Measurements from ENCODE around the gene NAPG. TPM values are rescaled to one million over a fixed set of nuclear protein-coding genes. Genes with fewer than 3 reads are reported as not detected.

Gene NAPG
- total RNA-seq = 10 to 100 TPM; 31.9 to 67.9 (median 52.1) TPM

DNA sequence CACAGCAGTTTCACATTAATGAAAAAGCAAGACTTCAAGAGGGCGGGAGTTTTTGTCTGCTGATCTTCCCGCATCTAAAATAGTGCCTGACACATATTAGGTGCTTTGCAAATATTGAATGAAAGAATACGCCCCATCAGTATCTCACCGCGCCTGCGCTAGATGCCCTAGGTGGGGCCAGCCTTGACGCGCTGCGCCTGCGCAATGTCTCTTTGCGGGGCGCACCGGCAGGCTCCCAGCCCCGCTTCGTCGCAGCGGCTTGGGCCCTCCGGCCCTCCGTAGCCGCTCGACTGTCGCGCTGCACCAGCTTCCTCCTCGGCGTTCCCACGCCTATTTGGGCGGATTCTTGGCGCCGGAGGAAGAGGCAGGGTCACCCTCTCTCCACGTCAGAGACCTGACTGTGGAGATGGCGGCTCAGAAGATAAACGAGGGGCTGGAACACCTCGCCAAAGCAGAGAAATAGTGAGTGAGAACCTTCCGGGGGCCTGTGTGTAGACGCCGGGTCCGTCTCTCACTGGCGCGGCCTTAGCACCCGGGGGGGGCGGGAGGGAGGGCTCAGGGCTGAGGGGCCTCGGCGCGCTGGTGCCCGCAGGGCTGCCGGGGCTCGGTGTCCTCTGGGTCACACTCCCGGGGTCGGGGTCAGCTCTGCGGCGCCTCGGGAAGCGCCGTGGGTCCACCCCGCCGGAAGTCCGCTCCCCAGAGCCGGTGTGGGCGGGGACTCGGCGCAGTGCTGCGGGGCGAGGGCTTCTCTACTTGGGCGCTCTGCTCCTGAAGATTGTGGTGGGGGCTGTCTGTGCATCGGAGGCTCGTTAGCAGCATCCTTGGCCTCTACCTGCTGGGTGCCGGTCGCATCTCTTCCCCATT, at the start of gene NAPG:
TSS of gene NAPG (plus strand) at position 331 of the 864 bp plus-strand sequence. CDS start at position 407, 76 bp downstream.
- peak within 1 kb of the TSS; percentile 88 to 91 for H3K27ac ChIP-seq
- in situ Hi-C loops (cut with MboI; ENCODE audit: low pct_unique_long_range_greater_than_20kb in 2 of 9, low sequenced_read_pairs in 9 of 9, unreplicated experiment in 9 of 9) = loop anchor here in 1 of 9 experiments (10.0 kb wide), 1 partner anchor 551 kb away; no protein-coding TSS in a partner anchor
- peaks cover 6 to 9% of the 10 kb centered on the region in 2 donors for H3K4me1 ChIP-seq (replicated peaks in 1 of 2)
- H3K4me3 ChIP-seq = peak within 1 kb of the TSS; percentile 69 to 89 (median 76)
- 0 to 20% (median 2%) methylated on average over 1 to 12 of the region's 68 CpGs; no CpG with 5 or more reads in 2 of the 10 experiments for WGBS, 10 experiments
- ATAC-seq (replicated peaks in 6 of 8) = peak; percentile 86 to 93 (median 90)

DNA sequence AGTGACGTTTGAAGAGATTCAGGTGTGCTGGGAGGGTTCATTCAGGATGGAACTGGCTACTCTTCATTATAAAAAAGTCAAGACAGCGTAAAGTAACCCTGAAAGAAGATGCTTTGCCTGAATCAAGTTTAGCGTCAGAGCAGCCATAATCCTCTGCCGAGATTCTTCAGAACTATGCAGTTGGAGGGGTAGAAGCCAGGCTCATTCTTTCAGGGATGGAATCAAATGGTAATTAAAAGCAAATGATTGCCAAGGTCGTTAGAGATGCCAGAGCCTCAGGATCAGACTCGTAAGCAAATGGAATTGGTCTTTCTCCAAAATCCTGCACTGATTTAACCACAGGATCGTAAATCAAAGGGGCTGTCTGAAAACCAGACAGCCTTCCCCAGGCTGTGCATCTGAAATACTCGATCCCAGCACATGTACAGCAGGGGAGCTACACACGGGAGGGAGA, 49.5 kb upstream of the NAPG start:
- in situ Hi-C loops (cut with MboI; ENCODE audit: low pct_unique_long_range_greater_than_20kb in 2 of 9, low sequenced_read_pairs in 9 of 9, unreplicated experiment in 9 of 9) = no loop called here
- Histone ChIP-seq H3K27ac (no peak overlapping the region), H3K4me3 (no peak overlapping the region), H3K4me1 (replicated peaks in 1 of 2) (peaks cover 9 to 18% of the 10 kb centered on the region in 2 donors)
- ATAC-seq (replicated peaks in 6 of 8) = peak; percentile 54 to 84 (median 65)
- 0 to 95% (median 23%) methylated on average over 1 to 9 of the region's 9 CpGs; no CpG with 5 or more reads in 1 of the 10 experiments for WGBS, 10 experiments

- ATAC-seq (replicated peaks in 6 of 8) = no peak
- H3K4me1 ChIP-seq (replicated peaks in 1 of 2) = peaks cover 9 to 18% of the 10 kb centered on the region in 2 donors
- in situ Hi-C loops (cut with MboI; ENCODE audit: low pct_unique_long_range_greater_than_20kb in 2 of 9, low sequenced_read_pairs in 9 of 9, unreplicated experiment in 9 of 9) = no loop called here
- no peak overlapping the region for H3K27ac ChIP-seq
- no peak overlapping the region for H3K4me3 ChIP-seq
- WGBS, 10 experiments = 64 to 100% (median 79%) methylated on average over 1 to 3 of the region's 3 CpGs
These were observed 48.5 kb upstream of the NAPG start for GRCh38 chr18:10477121-10477862.

- in situ Hi-C loops (cut with MboI; ENCODE audit: low pct_unique_long_range_greater_than_20kb in 2 of 9, low sequenced_read_pairs in 9 of 9, unreplicated experiment in 9 of 9) = no loop called here
- 64 to 100% (median 86%) methylated on average over 1 to 2 of the region's 2 CpGs for WGBS, 10 experiments
These were observed 48.0 kb upstream of the NAPG start for GRCh38 chr18:10477863-10478260.

DNA sequence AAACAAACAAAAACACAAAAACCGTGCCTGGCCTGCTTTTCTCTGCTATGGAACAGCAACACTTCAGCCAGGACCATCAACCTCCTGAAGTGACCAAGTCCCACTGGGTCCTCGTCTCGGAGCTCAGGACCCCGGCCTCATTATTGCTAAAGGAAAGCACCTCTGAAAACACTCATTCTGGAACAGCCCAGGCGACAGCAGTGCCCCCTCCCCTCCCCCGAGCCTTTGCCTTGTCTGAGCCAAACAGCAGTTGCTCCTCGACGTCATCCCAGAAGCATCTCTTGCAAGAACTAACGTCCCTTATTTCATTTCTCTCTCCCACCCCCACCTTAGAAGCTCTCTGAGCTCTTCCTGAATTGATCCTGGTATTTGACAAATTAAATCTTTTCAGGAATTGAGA, 44.0 kb upstream of the NAPG start:
- ATAC-seq (replicated peaks in 6 of 8) = peak in 1 of 8 experiments; percentile 30
- 20 to 83% (median 73%) methylated on average over 1 to 7 of the region's 9 CpGs; no CpG with 5 or more reads in 3 of the 10 experiments for WGBS, 10 experiments
- Histone ChIP-seq H3K4me3 (no peak overlapping the region), H3K4me1 (replicated peaks in 1 of 2) (peaks cover 1 to 10% of the 10 kb centered on the region in 2 donors), H3K27ac (no peak overlapping the region)
- in situ Hi-C loops (cut with MboI; ENCODE audit: low pct_unique_long_range_greater_than_20kb in 2 of 9, low sequenced_read_pairs in 9 of 9, unreplicated experiment in 9 of 9) = no loop called here

More at GRCh38 chr18:10477863-10478260, 48.0 kb upstream of the NAPG start:
- Histone ChIP-seq H3K4me3 (no peak overlapping the region), H3K4me1 (replicated peaks in 1 of 2) (peaks cover 9 to 18% of the 10 kb centered on the region in 2 donors), H3K27ac (no peak overlapping the region)
- no peak for ATAC-seq (replicated peaks in 6 of 8)

GRCh38 chr18:10482363-10482984, 43.4 kb upstream of the NAPG start:
- H3K4me1 ChIP-seq (replicated peaks in 1 of 2) = peaks cover 0 to 4% of the 10 kb centered on the region in 2 donors
- no peak overlapping the region for H3K27ac ChIP-seq
- WGBS, 10 experiments = 81 to 100% (median 98%) methylated on average over 1 to 9 of the region's 11 CpGs; no CpG with 5 or more reads in 2 of the 10 experiments
- ATAC-seq (replicated peaks in 6 of 8) = no peak
- no peak overlapping the region for H3K4me3 ChIP-seq
- in situ Hi-C loops (cut with MboI; ENCODE audit: low pct_unique_long_range_greater_than_20kb in 2 of 9, low sequenced_read_pairs in 9 of 9, unreplicated experiment in 9 of 9) = no loop called here

- 70 to 100% (median 82%) methylated on average over 1 to 7 of the region's 20 CpGs; no CpG with 5 or more reads in 1 of the 10 experiments for WGBS, 10 experiments
- Histone ChIP-seq H3K27ac (no peak overlapping the region), H3K4me1 (replicated peaks in 1 of 2) (no peaks in the 10 kb centered on the region), H3K4me3 (no peak overlapping the region)
- ATAC-seq (replicated peaks in 6 of 8) = peak in 2 of 8 experiments; percentile 6 to 9
- in situ Hi-C loops (cut with MboI; ENCODE audit: low pct_unique_long_range_greater_than_20kb in 2 of 9, low sequenced_read_pairs in 9 of 9, unreplicated experiment in 9 of 9) = no loop called here
These were observed 42.6 kb upstream of the NAPG start for GRCh38 chr18:10482985-10483949.

DNA sequence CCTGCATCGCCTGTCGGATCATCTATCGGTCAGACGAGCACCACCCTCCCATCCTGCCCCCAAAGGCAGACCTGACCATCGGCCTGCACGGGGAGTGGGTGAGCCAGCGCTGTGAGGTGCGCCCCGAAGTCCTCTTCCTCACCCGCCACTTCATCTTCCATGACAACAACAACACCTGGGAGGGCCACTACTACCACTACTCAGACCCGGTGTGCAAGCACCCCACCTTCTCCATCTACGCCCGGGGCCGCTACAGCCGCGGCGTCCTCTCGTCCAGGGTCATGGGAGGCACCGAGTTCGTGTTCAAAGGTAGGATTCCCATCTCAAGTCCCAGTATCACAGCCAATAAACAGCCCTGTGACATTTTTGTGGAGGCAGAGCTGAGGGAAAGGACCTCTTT, 40.4 kb upstream of the NAPG start:
- WGBS, 10 experiments = 77 to 100% (median 93%) methylated on average over 1 to 12 of the region's 20 CpGs; no CpG with 5 or more reads in 5 of the 10 experiments
- Histone ChIP-seq H3K4me1 (replicated peaks in 1 of 2) (no peaks in the 10 kb centered on the region), H3K27ac (no peak overlapping the region), H3K4me3 (no peak overlapping the region)
- in situ Hi-C loops (cut with MboI; ENCODE audit: low pct_unique_long_range_greater_than_20kb in 2 of 9, low sequenced_read_pairs in 9 of 9, unreplicated experiment in 9 of 9) = no loop called here
- ATAC-seq (replicated peaks in 6 of 8) = no peak

GRCh38 chr18:10486362-10486761, 39.5 kb upstream of the NAPG start:
- no peak for ATAC-seq (replicated peaks in 6 of 8)
- no peak overlapping the region for H3K4me3 ChIP-seq
- H3K4me1 ChIP-seq (replicated peaks in 1 of 2) = no peaks in the 10 kb centered on the region
- in situ Hi-C loops (cut with MboI; ENCODE audit: low pct_unique_long_range_greater_than_20kb in 2 of 9, low sequenced_read_pairs in 9 of 9, unreplicated experiment in 9 of 9) = no loop called here
- no peak overlapping the region for H3K27ac ChIP-seq
- WGBS, 10 experiments = 55 to 100% (median 87%) methylated on average over 1 to 3 of the region's 3 CpGs; no CpG with 5 or more reads in 3 of the 10 experiments

- ATAC-seq (replicated peaks in 6 of 8) = peak in 2 of 8 experiments; percentile 12 to 72
- no peaks in the 10 kb centered on the region for H3K4me1 ChIP-seq (replicated peaks in 1 of 2)
- no peak overlapping the region for H3K27ac ChIP-seq
- in situ Hi-C loops (cut with MboI; ENCODE audit: low pct_unique_long_range_greater_than_20kb in 2 of 9, low sequenced_read_pairs in 9 of 9, unreplicated experiment in 9 of 9) = no loop called here
- H3K4me3 ChIP-seq = no peak overlapping the region
- WGBS, 10 experiments = 33 to 94% (median 70%) methylated on average over 1 to 4 of the region's 6 CpGs
These were observed 38.7 kb upstream of the NAPG start for GRCh38 chr18:10487154-10487553.

GRCh38 chr18:10488017-10488416, 37.8 kb upstream of the NAPG start:
- WGBS, 10 experiments = 14 to 100% (median 87%) methylated on average over 1 to 4 of the region's 4 CpGs; no CpG with 5 or more reads in 3 of the 10 experiments
- no peaks in the 10 kb centered on the region for H3K4me1 ChIP-seq (replicated peaks in 1 of 2)
- no peak overlapping the region for H3K27ac ChIP-seq
- no peak overlapping the region for H3K4me3 ChIP-seq
- ATAC-seq (replicated peaks in 6 of 8) = no peak
- in situ Hi-C loops (cut with MboI; ENCODE audit: low pct_unique_long_range_greater_than_20kb in 2 of 9, low sequenced_read_pairs in 9 of 9, unreplicated experiment in 9 of 9) = no loop called here

All from motor neuron (in vitro differentiated cells).